C1 segment of cervical spinal cord (tissue), 14 donors: ENCODE results near the gene HTR5A.
A peak's percentile ranks its signal among the peaks of the same experiment; 100 is the strongest.
"Not testable (repeated sequence)": the region's sequence is repeated elsewhere in the genome, so short reads cannot be mapped to it uniquely, and the experiment has no call there.

Experiments used
- DNase-seq, 14 donors: peaks; one replicate each; lab custom pipeline; 2025; lab: John Stamatoyannopoulos, UW

HTR5A gene

DNA sequence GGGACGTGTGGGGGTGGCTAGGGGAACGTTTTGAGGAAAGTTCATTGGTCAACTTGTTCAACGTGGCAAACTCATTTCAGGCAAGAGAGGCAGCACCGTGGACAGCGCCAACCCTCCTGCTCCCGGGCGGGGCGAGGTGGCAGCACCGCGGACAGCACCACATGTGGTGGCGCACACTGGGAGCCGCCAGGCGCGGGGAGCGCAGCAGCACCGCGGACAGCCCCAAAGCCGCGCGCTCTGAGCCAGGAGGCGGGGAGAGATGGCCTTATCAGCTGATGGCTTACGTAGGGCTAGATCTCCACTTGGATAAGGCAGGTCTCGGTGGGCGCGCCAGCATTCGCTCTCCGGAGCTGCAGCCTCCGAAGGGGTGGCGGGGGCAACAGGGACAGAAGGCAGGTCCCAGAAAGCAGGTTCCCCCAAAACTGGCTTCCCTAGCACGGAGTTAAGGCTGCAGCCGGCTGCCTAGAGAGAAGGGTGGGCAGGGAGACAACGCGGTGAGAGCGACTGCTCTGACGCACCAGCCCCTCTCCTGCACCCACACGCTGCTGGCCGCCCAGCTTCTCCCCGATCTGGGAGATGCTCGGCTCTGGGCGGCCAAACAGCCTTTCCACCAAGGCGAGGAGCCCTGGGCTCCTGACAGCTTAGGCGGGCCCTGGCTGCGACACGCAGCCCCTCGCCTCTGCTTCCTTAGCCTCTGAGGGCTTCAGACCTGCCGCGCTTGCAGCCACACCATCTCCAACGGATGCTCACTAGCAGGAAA lies at the start of gene HTR5A:
HTR5A (plus strand) TSS at position 333 of the 760 bp plus-strand sequence. CDS start 576 bp downstream, outside the sequence.
- DNase-seq = peak in 11 of 14 donors; percentile 2 to 76 (median 25)

DNA sequence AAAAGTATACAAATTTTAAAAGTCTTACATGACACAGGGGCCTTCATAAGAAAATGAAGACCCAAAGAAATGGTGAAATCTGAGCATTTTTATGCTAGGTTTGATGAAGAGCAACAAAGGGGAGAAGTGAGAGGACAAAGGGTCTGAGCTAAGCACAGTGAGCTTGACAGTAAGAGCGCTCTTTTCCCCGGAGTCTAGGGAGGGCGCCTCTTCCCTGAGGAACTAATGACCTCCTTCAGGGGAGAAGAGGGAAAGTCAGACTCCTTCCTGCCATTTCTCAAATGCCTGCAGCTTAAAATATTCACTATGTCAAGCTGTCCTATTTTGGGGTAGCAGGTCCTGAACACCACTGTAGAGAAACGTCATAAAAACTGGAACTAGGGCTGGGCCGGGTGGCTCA lies 49.1 kb upstream of the HTR5A start:
- DNase-seq = no peak

DNA sequence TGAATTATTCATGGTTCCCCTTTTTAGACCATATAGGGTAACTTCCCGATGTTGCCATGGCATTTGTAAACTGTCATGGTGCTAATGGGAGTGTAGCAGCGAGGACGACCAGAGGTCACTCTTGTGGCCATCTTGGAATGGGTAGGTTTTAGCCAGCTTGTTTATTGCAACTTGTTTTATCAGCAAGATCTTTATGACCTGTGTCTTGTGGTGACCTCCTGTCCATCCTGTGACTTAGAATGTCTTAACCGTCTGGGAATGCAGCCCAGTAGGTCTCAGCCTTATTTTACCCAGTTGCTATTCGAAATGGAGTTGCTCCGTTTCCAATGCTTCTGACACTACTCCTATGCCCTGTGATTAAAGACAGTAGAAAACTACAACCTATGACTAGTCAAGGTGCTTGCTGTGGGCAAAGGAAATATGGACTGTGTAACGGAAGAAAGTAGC lies 48.4 kb upstream of the HTR5A start:
- no peak for DNase-seq

DNA sequence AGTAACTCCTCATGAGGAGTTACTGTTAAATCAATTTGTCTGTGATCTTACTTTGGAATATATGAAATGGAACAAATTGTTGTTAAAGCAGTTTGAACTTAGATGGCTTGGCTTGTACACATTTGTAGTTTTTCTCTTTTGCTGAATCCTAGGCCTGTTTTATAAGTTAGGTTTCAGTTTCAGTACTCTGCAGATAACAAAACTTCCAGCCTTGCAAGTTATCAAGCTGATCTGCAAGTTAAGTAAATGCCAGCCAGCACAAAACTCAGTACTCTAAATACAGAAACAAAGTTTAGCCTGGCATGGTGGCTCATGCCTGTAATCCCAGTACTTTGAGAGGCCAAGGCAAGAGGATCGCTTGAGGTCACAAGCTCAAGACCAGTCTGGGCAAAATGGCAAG lies 42.2 kb upstream of the HTR5A start:
- no peak for DNase-seq

DNA sequence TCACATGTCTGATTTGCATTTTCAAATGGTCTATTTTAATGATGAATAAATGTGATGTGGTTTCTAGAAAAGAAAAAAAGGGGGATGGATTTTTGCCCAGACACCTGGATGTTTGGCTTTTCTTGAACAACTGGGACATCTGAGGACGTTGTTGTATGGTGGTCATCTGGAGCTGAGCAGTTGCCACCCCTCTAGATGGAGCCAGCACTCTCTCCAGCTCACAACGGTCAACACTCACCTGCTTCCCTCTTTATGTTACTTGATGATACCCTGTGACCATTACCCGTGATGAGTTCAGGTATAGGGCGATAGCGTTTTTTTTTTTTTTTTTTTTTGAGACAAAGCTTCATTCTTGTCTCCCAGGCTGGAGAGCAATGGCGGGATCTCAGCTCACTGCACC lies 37.1 kb upstream of the HTR5A start:
- peak in 1 of 14 donors; percentile 3 for DNase-seq

DNA sequence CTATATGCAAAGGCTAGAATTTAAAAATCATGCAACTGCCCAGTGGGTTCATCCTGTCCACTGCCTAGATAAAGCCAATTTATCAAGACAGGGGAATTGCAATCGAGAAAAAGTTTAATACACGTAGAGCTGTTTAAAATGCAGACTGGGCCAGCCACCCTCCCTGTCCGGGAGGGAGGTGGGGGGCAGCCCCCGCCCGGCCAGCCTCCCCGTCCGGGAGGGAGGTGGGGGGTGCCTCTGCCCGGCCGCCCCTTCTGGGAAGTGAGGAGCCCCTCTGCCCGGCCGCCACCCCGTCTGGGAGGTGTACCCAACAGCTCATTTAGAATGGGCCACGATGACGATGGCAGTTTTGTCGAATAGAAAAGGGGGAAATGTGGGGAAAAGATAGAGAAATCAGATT lies 35.6 kb upstream of the HTR5A start:
- DNase-seq = not testable (repeated sequence)

DNA sequence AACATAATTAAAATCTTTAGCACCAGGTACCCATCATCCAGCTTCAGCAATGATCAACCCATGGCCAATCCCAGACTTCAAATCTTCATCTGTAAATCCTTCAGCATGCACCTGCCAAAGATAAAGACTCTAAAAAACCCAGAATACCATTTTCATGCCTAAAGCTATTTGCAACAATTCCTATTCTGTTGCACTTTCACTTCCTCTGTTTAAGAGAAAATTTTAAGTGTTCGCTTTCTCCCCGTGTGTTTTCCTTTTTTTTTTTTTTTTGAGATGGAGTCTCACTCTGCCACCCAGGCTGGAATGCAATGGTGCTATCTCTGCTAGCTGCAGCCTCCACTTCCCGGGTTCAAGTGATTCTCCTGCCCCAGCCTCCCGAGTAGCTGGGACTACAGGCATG lies 31.8 kb upstream of the HTR5A start:
- no peak for DNase-seq

DNA sequence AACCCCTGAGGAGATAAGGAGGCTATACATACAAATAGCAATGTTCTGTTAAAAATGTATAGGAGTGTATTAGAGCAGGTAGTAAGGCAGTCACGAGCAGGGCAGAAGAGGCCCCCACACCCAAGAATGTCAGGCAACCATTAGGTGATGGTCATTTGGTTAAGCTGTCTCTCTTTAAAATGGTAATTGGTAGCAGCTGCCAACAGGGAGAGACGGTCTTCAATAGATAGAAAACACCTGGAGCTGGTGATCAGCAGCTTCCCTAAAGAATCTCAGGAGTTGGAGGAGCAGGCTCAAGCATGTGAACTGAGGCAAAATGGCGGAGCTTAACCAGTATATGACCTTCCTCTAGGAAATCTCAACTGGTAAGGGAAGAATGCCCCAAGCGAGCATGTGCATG lies 26.4 kb upstream of the HTR5A start:
- no peak for DNase-seq

DNA sequence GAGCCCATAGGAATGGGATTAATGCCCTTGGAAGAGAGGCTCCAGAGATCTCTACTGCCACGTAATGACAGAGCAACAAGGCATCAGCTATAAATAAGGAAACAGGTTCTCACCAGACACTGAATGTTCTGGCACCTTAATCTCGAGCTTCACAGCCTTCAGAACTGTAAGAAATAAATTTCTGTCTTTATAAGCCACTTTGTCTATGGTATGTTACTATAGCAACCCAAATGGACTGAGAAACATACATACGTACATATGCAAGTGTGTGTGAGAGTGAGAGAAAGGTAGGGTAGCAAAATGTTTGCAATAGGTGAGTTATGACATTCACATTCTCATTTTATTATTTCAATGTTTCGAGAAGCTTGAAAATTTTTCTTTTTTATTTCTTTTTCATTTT lies 22.1 kb upstream of the HTR5A start:
- DNase-seq = no peak

DNA sequence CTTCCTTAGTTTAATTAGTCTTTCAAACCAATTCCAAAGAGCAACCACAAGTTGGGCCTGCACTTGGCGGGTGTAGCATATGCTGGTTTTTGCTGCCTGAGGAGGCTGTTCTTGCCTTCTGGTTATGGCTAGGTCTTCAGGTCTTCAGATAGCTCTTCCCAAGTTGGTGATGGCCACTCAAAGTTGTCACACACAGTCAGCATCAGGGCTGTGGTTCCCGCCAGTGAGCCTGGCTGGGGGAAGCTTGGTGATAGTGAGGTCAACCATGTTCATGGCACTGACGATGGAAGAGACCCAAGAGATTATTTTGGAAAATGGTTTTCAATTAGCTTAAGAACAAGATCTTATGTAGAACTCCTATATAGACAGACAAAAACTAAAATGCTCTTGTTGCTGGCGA lies 18.8 kb upstream of the HTR5A start:
- no peak for DNase-seq

DNA sequence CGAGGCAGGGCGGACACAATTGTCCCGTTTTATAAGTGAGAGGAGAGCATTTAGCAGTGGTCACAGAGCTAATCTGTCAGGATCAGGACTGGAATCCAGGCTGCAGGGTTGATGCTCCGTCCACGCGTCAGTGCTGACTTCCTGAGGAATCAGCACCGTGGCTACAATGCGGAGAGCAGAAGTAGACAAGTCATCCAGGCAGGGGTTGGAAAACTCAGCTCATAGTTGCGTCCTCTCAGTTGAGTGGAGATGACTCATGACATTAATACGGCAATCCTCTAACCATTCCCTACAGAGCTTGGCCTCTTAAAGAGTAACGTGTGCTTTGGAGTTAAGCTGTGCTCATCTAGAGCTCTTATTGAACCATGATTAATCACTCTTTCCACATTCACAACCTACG lies 17.1 kb upstream of the HTR5A start:
- DNase-seq = no peak

DNA sequence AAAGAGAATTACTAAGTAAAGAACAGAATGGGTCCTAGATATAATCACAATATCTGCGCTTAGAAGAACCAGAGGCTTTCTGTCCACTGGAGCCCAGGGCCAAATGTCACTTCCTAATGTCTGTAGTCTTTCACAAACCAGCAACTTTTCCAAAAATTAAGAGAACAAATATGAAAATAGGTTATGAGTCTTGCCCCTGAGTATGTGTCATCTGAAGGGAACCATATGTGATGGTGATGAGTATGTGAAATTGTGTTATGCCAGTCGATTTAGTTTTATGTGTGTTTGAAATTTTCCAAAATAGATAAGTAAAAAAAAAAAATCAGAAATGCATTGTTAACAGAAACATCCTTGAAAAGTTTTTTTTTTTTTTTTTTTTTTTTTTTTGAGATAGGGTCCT lies 15.4 kb upstream of the HTR5A start:
- no peak for DNase-seq

DNA sequence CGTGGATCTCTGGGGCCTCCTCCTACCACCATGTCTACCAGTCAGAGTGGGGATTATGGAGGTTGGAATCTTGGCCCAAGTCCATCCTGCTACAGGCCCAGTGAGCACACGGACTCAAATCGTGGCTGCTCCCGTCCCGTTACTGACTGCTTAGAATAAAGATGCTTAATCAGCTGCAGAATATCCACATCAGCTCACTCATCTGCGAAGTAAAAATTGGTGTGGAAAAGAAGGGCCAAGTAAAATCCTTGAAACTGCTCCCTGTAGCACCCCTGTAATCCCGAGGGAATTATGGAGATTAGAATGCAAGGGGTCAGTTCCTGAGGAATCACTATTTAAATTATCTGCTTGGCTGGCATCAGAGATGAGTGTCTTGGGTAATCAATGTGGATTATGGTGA lies 13.0 kb upstream of the HTR5A start:
- DNase-seq = no peak

DNA sequence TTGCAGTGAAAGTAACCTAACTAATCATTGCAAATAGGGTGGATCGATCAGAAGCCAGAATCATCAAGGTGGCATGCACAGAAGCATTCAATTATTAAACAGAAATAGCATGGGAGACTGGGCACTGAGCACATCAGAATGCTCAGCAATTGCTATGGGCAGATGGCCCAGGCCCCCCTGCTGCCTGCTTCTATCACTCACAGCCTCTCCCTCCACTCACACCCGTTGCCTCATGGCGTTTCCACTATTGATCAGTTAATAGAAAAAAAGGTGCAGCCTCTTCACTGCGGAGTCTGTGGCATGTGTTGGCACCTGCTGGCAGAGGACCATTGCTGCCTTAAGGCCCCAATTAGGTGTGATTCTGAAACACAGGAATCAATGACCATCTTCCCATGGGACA lies 11.2 kb upstream of the HTR5A start:
- DNase-seq = peak in 1 of 14 donors; percentile 44

DNA sequence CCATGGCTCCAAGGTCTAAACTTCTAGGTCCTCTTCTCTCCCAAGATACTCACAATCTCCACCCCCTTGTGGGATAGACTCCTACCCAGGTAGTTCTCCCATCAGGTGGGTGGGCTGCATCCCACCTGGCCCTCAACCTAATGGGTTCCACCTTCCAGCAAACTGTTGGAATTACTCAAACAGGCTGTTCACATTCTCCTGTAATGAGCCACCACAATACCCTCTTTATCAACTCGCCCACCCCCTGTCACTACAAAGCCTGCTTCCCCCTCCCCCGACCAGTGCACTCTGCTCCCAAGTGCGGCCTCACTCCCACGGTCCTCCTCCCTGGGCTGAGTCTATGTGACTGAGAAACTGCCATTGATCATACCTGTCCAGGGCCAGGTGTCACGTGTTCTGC lies 10.4 kb upstream of the HTR5A start:
- DNase-seq = no peak

DNA sequence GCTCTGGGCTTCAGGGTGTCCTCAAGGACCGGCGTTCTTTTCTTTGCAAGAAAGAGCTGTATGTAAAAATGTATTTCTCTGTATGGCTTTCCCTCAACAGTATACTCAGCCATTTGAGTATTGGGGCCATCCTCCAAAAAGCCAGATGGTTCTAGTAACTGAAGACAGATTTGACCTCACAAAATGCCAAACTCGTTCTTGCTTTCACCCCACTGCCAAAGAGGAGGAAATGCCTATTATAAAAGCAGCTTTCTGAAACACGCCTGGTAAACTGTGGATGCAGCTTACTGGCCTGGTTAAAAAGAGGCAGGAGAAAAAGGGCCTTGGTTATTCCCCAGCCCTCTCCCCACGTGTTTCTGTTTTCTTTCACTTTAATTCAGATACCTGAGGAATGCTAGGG lies 7.7 kb upstream of the HTR5A start:
- DNase-seq = peak in 1 of 14 donors; percentile 92

DNA sequence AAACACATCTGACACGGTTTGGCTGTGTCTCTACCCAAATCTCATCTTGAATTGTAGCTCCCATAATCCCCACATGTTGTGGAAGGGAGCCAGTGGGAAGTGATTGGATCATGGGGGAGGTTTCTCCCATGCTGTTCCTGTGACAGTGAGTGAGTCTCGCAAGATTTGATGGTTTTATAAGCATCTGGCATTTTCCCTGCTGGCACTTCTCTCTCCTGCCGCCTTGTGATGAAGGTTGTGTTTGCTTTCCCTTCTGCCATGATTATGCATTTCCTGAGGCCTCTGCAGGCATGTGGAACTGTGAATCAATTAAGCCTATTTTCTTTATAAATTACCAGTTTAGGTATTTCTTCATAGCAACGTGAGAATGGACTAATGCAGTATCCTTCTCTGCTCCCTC lies 5.9 kb upstream of the HTR5A start:
- DNase-seq = no peak

DNA sequence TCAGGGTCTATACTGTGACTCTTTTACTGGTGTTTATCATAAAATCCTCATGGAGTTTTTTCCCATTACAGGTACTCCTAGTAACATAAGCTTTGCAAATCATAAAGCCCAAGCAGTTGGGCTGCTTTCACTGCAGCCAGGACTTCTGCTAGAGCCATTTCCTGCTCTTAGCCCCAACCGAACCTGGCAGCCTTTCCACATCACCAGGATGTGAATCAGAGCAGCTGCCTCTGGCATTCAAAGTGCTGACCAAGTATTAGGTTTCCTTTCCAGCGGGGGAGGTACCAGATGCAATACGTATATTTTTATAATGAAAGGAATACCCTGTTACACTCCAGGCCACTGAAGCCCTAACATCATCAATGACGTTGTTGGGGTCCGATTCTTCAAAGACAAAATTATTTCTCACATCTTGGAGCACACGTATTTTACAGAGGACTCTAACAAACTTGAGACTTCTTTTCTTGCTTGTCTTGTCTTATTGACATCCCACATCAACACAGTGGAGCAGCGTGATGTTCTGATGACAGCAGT lies 3.6 kb upstream of the HTR5A start:
- no peak for DNase-seq

DNA sequence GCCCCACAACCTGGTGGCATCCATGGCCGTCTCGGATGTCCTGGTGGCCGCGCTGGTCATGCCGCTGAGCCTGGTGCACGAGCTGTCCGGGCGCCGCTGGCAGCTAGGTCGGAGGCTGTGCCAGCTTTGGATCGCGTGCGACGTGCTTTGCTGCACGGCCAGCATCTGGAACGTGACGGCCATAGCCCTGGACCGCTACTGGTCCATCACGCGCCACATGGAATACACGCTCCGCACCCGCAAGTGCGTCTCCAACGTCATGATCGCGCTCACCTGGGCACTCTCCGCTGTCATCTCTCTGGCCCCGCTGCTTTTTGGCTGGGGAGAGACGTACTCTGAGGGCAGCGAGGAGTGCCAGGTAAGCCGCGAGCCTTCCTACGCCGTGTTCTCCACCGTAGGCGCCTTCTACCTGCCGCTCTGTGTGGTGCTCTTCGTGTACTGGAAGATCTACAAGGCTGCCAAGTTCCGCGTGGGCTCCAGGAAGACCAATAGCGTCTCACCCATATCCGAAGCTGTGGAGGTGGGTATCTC lies 1.1 kb downstream of the HTR5A start:
- DNase-seq = peak in 1 of 14 donors; percentile 73

DNA sequence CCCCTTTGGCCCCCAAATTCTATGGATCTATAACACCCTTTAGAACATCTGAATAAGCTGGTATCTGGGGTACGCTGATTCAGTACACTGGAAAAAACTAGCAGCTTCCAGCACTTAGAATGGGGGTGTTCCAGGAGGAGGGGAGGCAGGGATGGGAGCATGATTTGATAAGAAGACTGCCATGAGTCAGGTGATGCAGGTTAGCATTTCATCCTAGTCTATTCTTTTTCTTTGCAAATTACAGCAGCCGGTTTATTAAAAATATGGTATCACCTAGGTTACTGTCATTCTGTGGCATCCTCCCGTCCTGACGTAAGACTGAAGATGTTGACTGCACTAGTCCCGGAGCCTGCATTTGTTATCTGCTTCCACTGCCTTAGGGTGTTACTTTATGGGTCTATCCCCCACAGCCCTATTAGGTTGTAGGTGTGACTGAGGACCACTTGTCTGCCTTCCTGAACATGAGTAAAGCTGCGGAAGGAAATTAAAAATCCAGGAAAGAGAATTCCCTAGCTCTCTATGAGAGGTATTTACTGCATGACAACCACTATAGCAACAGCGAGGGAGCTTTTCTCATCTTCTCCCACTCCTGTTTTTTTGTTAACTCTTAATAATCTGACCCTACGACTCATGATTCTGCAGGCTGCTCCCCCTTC lies 1.9 kb downstream of the HTR5A start:
- peak in 1 of 14 donors; percentile 55 for DNase-seq

DNA sequence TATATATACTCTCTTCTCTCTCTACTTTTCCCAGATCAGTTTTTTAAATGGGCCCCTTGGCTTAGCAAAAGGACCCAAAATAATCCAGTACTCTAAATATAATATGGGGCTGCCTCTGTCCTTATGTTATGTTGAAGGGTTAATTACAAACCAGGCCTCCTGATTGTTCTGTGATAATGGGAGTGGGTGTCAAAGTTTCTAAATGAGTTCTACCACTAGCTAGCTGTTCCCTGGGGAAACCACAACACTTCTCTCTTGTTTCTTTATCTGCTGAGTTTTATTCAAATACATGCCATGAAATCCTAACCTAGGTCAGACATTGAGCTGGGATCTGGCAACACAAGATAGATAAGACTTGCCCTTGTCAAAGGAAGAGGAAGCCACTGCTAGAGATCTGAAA lies 3.8 kb downstream of the HTR5A start:
- no peak for DNase-seq

DNA sequence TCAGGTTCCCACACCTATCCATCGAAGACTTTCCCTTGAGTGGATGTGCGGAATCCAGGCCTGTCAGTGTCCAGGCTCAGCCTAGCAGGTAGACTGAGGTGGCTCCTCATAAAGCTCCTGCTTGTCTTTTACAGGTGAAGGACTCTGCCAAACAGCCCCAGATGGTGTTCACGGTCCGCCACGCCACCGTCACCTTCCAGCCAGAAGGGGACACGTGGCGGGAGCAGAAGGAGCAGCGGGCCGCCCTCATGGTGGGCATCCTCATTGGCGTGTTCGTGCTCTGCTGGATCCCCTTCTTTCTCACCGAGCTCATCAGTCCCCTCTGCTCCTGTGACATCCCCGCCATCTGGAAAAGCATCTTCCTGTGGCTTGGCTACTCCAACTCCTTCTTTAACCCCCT lies 13.9 kb downstream of the HTR5A start:
- DNase-seq = no peak

DNA sequence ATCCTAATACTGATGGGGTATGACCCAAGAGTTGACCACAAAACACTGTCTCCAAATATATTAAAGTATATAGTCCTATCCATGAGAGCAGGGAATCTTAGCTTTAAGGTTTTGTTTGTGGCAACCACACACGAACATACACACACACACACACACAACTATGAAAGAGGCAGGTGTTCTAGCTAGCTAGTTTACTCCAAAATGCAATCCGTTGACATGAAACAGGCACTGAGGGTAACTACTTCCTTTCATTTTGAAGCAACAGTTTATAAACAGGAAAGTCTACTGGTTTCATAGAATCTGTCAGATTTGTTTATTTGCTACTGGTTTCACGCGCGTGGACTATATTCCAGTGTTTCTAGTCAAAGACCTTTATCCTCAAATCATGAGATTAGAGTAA lies 14.8 kb downstream of the HTR5A start:
- no peak for DNase-seq
